KBM-7 (cell line): ENCODE data around the gene LY86.

ENCODE experiments used
- DNase-seq: peaks from one replicate; pipeline ENCODE4 v3.0.0-alpha.2; 2015
- in situ Hi-C: fragments of 300-500 bp; cut with MboI; formaldehyde crosslinking; loops from 2 replicates; pipeline ENCODE4 v1.14.3; 2020; ENCODE audit warnings: low sequenced_read_pairs, low pct_unique_long_range_greater_than_20kb, mixed read lengths

LY86 gene

GRCh38 chr6:6643398-6643797 is 54.9 kb downstream of the LY86 start:
- in situ Hi-C loops, result loop anchor here (10.0 kb wide), 1 partner anchor 49 kb away; no protein-coding TSS in a partner anchor

GRCh38 chr6:6645261-6645917 is 56.9 kb downstream of the LY86 start:
- in situ Hi-C loops, result loop anchor here (10.0 kb wide), 1 partner anchor 51 kb away; no protein-coding TSS in a partner anchor
- DNase-seq, result no peak

More at GRCh38 chr6:6643398-6643797, 54.9 kb downstream of the LY86 start:
- DNase-seq, result no peak

GRCh38 chr6:6646384-6646783 is 57.9 kb downstream of the LY86 start:
- no peak for DNase-seq
- in situ Hi-C loops, result loop anchor here (10.0 kb wide), 1 partner anchor 52 kb away; no protein-coding TSS in a partner anchor

- in situ Hi-C loops, result loop anchor here (10.0 kb wide), 1 partner anchor 52 kb away; no protein-coding TSS in a partner anchor
- DNase-seq, result no peak
Observed at GRCh38 chr6:6646859-6647258, 58.3 kb downstream of the LY86 start.

- in situ Hi-C loops, result loop anchor here (10.0 kb wide), 1 partner anchor 54 kb away; no protein-coding TSS in a partner anchor
- DNase-seq, result no peak
Observed at GRCh38 chr6:6648692-6649343, 60.3 kb downstream of the LY86 start.

- in situ Hi-C loops, result loop anchor here (10.0 kb wide), 1 partner anchor 55 kb away; no protein-coding TSS in a partner anchor
- no peak for DNase-seq
Observed at GRCh38 chr6:6649824-6650349, 61.4 kb downstream of the LY86 start.

GRCh38 chr6:6650839-6651238 is 62.3 kb downstream of the LY86 start:
- no peak for DNase-seq
- in situ Hi-C loops, result no loop called here

- in situ Hi-C loops, result no loop called here
- DNase-seq, result no peak
Observed at GRCh38 chr6:6651335-6651734, 62.8 kb downstream of the LY86 start.

GRCh38 chr6:6652932-6653331 is 64.4 kb downstream of the LY86 start:
- DNase-seq, result no peak
- in situ Hi-C loops, result no loop called here

GRCh38 chr6:6654599-6655575 is 66.4 kb downstream of the LY86 start:
- in situ Hi-C loops, result no loop called here
- DNase-seq, result peak; percentile 99

- no peak for DNase-seq
- in situ Hi-C loops, result no loop called here
Observed at GRCh38 chr6:6655805-6656251, 67.3 kb downstream of the LY86 start.

- no peak for DNase-seq
- in situ Hi-C loops, result no loop called here
Observed at GRCh38 chr6:6656287-6656686, 67.8 kb downstream of the LY86 start.

GRCh38 chr6:6657085-6657819 is 68.7 kb downstream of the LY86 start:
- DNase-seq, result peak; percentile 68
- in situ Hi-C loops, result no loop called here

- DNase-seq, result peak; percentile 58
- in situ Hi-C loops, result no loop called here
Observed at GRCh38 chr6:6657820-6658217, 69.3 kb downstream of the LY86 start.

- DNase-seq, result peak; percentile 93
- in situ Hi-C loops, result no loop called here
Observed at GRCh38 chr6:6659600-6660327, 71.2 kb downstream of the LY86 start.

GRCh38 chr6:6660339-6661045 is 72.0 kb downstream of the LY86 start:
- no peak for DNase-seq
- in situ Hi-C loops, result no loop called here

- in situ Hi-C loops, result no loop called here
- no peak for DNase-seq
Observed at GRCh38 chr6:6661191-6661590, 72.7 kb downstream of the LY86 start.
